ENCODE results near the gene RNF152.

RNF152 gene

DNA sequence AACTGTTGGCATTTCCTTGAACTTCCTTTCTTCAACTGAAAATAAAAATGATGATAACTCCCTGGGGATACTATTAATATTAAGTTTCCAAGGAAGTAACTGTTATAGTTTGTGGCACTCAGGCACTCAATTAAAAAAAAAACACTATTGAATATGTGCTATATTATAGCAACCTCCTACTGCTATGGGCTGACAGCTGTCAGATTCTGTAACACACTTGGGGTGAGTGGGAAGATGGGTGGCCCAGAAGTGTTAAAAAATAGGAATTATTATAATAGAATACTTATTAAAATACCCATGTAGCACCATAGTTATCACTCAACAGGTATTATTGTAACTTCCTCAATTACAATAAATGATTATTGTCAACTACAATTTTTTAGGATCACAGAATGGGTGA lies 130.9 kb downstream of the RNF152 start:
- H3K27ac ChIP-seq = no peak overlapping the region
- no peaks in the 10 kb centered on the region for H3K9me3 ChIP-seq (ENCODE audit: low read depth, low read length)
- H3K4me3 ChIP-seq = no peak overlapping the region
- H3K36me3 ChIP-seq (ENCODE audit: insufficient read depth, low read length) = no peaks in the 10 kb centered on the region
- no peak for DNase-seq (ENCODE audit: low read depth, low spot score)
- no peak for TF ChIP-seq POLR2AphosphoS5 (IDR thresholded peaks at IDR 0.05; ENCODE audit: borderline replicate concordance, low read depth, low read length)
- H3K9ac ChIP-seq (ENCODE audit: insufficient read length) = no peak overlapping the region
